ENCODE data around the gene PHF20. TPM values are rescaled to one million over a fixed set of nuclear protein-coding genes. Genes with fewer than 3 reads are reported as not detected.
"Not testable (repeated sequence)": the region's sequence is repeated elsewhere in the genome, so short reads cannot be mapped to it uniquely, and the experiment has no call there.

Gene PHF20
- total and polyA plus RNA-seq, 12 donors = 23.4 to 44.7 (median 36.0) TPM

- Histone ChIP-seq H3K27me3 (no peaks in the 10 kb centered on the region), H3K4me1 (peaks cover 0 to 11% (median 0%) of the 10 kb centered on the region in 9 donors), H3K4me3 (no peak overlapping the region), H3K27ac (no peak overlapping the region), H3K9me3 (peaks cover 0 to 29% (median 0%) of the 10 kb centered on the region in 11 donors), H3K36me3 (peaks cover 0 to 69% (median 34%) of the 10 kb centered on the region in 9 donors)
- no peak for TF ChIP-seq CTCF (IDR thresholded peaks at IDR 0.05)
- DNase-seq (no peak), ATAC-seq (no peak)
- intact Hi-C loops (cut with DNase I) = no loop called here
- WGBS, 2 donors = 94 to 96% methylated on average over 6 of the region's 6 CpGs
Observed at GRCh38 chr20:35845561-35845960, 73.7 kb downstream of the PHF20 start.

- H3K9me3 ChIP-seq = no peaks in the 10 kb centered on the region
Observed at GRCh38 chr20:35849706-35850105, 77.9 kb downstream of the PHF20 start.

GRCh38 chr20:35851659-35852058 lies 79.8 kb downstream of the PHF20 start:
- intact Hi-C loops (cut with DNase I) = not testable (repeated sequence)

More at GRCh38 chr20:35849706-35850105, 77.9 kb downstream of the PHF20 start:
- Histone ChIP-seq H3K27ac (no peak overlapping the region), H3K4me1 (peaks cover 0 to 26% (median 0%) of the 10 kb centered on the region in 9 donors), H3K27me3 (no peaks in the 10 kb centered on the region), H3K4me3 (no peak overlapping the region), H3K36me3 (peaks cover 0 to 72% (median 17%) of the 10 kb centered on the region in 9 donors)
- DNase-seq (no peak), ATAC-seq (peak in 1 of 8 donors; percentile 27)
- TF ChIP-seq CTCF (IDR thresholded peaks at IDR 0.05) = no peak
- 76 to 80% methylated on average over 4 of the region's 4 CpGs for WGBS, 2 donors
- intact Hi-C loops (cut with DNase I) = no loop called here

GRCh38 chr20:35854713-35855348 lies 83.0 kb downstream of the PHF20 start:
- 97 to 99% methylated on average over 2 of the region's 2 CpGs for WGBS, 2 donors
- no peak for ATAC-seq
- intact Hi-C loops (cut with DNase I) = no loop called here
- H3K36me3 ChIP-seq = peaks cover 0 to 54% (median 2%) of the 10 kb centered on the region in 9 donors
- H3K9me3 ChIP-seq = no peaks in the 10 kb centered on the region
- no peaks in the 10 kb centered on the region for H3K27me3 ChIP-seq
- no peak overlapping the region for H3K27ac ChIP-seq
- no peak for TF ChIP-seq CTCF (IDR thresholded peaks at IDR 0.05)
- H3K4me1 ChIP-seq = peaks cover 0 to 17% (median 0%) of the 10 kb centered on the region in 9 donors
- no peak overlapping the region for H3K4me3 ChIP-seq
- DNase-seq = no peak

More at GRCh38 chr20:35851659-35852058, 79.8 kb downstream of the PHF20 start:
- not testable (repeated sequence) for DNase-seq, H3K27me3 ChIP-seq, ATAC-seq, H3K4me3 ChIP-seq, H3K9me3 ChIP-seq
- peak overlapping the region in 1 of 10 donors; percentile 10 for H3K27ac ChIP-seq
- 88 to 91% methylated on average over 8 of the region's 8 CpGs for WGBS, 2 donors
- H3K36me3 ChIP-seq = peaks cover 0 to 58% (median 6%) of the 10 kb centered on the region in 9 donors
- peaks cover 0 to 26% (median 0%) of the 10 kb centered on the region in 9 donors for H3K4me1 ChIP-seq

GRCh38 chr20:35855641-35856040 lies 83.8 kb downstream of the PHF20 start:
- H3K27ac ChIP-seq; ATAC-seq; H3K9me3 ChIP-seq; H3K4me3 ChIP-seq; DNase-seq; intact Hi-C loops (cut with DNase I); H3K27me3 ChIP-seq: not testable (repeated sequence)
- Histone ChIP-seq H3K36me3 (peaks cover 0 to 54% (median 2%) of the 10 kb centered on the region in 9 donors), H3K4me1 (peaks cover 0 to 15% (median 0%) of the 10 kb centered on the region in 9 donors)
- WGBS, 2 donors = 95 to 98% methylated on average over 4 of the region's 4 CpGs
